ENCODE data around the gene NCMAP. TPM values are rescaled to one million over a fixed set of nuclear protein-coding genes. Genes with fewer than 3 reads are reported as not detected.

The NCMAP gene
- polyA plus RNA-seq, 1 donor from 2014 or later: not detected

DNA sequence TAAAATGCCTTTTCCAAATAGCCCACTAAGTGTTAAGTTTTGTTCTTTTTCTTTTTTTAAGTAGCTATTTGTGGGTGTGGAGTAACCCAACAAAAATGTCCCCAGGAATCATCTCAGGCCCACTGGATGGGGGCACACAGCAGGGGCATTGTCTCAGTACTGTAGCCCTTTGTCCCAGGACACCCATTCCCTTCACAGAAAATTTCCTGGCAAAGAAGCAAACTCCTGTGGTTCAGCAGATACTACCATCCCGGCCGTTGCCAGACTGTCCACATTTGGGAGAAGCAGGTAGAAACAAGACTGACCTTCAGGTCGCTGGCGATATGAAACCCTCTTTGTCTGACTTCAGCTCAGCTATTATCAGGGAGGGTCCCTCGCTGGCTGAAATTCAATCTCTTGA is 63.5 kb downstream of the NCMAP start:
- no peak overlapping the region for H3K27ac ChIP-seq (ENCODE audit: low read length)
- H2AFZ ChIP-seq (ENCODE audit: low read depth, low read length): no peak overlapping the region
- no peaks in the 10 kb centered on the region for H3K79me2 ChIP-seq (replicated peaks; ENCODE audit: insufficient read depth, low read length)
- H4K20me1 ChIP-seq (ENCODE audit: insufficient read depth): no peaks in the 10 kb centered on the region
- H3K9me3 ChIP-seq (ENCODE audit: low read length): no peaks in the 10 kb centered on the region
- no peak overlapping the region for H3K4me2 ChIP-seq (ENCODE audit: low read length)
- H3K27me3 ChIP-seq (ENCODE audit: insufficient read depth, low read depth, low read length): no peaks in the 10 kb centered on the region
- H3K9me2 ChIP-seq (ENCODE audit: insufficient read depth, low read length): no peaks in the 10 kb centered on the region
- H3K36me3 ChIP-seq (ENCODE audit: insufficient read depth, low read length): no peaks in the 10 kb centered on the region
- H3K4me3 ChIP-seq (ENCODE audit: low read length): no peak overlapping the region
- no peak overlapping the region for H3K9ac ChIP-seq (ENCODE audit: low read length)
- TF ChIP-seq TAF1 (IDR thresholded peaks at IDR 0.05; ENCODE audit: low read depth): no peak
- no peak for TF ChIP-seq SMC3 (conservative IDR thresholded peaks at IDR 0.05; ENCODE audit: poor library complexity)
- no peaks in the 10 kb centered on the region for H3F3A ChIP-seq (ENCODE audit: insufficient read depth, low read length, poor library complexity, severe bottlenecking)

GRCh38 chr1:24620678-24621077 is 64.8 kb downstream of the NCMAP start:
- no peaks in the 10 kb centered on the region for H3K9me3 ChIP-seq (ENCODE audit: low read length)
- no peak overlapping the region for H3K27ac ChIP-seq (ENCODE audit: low read length)
- no peaks in the 10 kb centered on the region for H3K79me2 ChIP-seq (replicated peaks; ENCODE audit: insufficient read depth, low read length)
- no peak overlapping the region for H2AFZ ChIP-seq (ENCODE audit: low read depth, low read length)
- H4K20me1 ChIP-seq (ENCODE audit: insufficient read depth): no peaks in the 10 kb centered on the region
- H3F3A ChIP-seq (ENCODE audit: insufficient read depth, low read length, poor library complexity, severe bottlenecking): no peaks in the 10 kb centered on the region
- H3K9me2 ChIP-seq (ENCODE audit: insufficient read depth, low read length): no peaks in the 10 kb centered on the region
- no peaks in the 10 kb centered on the region for H3K36me3 ChIP-seq (ENCODE audit: insufficient read depth, low read length)
- H3K27me3 ChIP-seq (ENCODE audit: insufficient read depth, low read depth, low read length): no peaks in the 10 kb centered on the region
- no peak overlapping the region for H3K9ac ChIP-seq (ENCODE audit: low read length)
- no peak overlapping the region for H3K4me2 ChIP-seq (ENCODE audit: low read length)
- no peak overlapping the region for H3K4me3 ChIP-seq (ENCODE audit: low read length)
- TF ChIP-seq CTCF (IDR thresholded peaks at IDR 0.05; ENCODE audit: poor library complexity, severe bottlenecking): no peak
- TF ChIP-seq SMC3 (conservative IDR thresholded peaks at IDR 0.05; ENCODE audit: poor library complexity): no peak
- no peak for TF ChIP-seq MXI1 (conservative IDR thresholded peaks at IDR 0.05; ENCODE audit: poor library complexity, severe bottlenecking)
- no peak for TF ChIP-seq EZH2 (IDR thresholded peaks at IDR 0.05; ENCODE audit: borderline replicate concordance, insufficient read depth, low read length, poor library complexity, severe bottlenecking)
- TF ChIP-seq TAF1 (IDR thresholded peaks at IDR 0.05; ENCODE audit: low read depth): no peak
- no peak for TF ChIP-seq RAD21 (conservative IDR thresholded peaks at IDR 0.05)
- TF ChIP-seq POLR2AphosphoS5 (IDR thresholded peaks at IDR 0.05): no peak
- no peak for TF ChIP-seq EP300 (conservative IDR thresholded peaks at IDR 0.05; ENCODE audit: poor library complexity, severe bottlenecking)
- TF ChIP-seq REST (IDR thresholded peaks at IDR 0.05; ENCODE audit: borderline replicate concordance): no peak

- H3K36me3 ChIP-seq (ENCODE audit: insufficient read depth, low read length): no peaks in the 10 kb centered on the region
- no peak overlapping the region for H3K4me2 ChIP-seq (ENCODE audit: low read length)
- H3K4me3 ChIP-seq (ENCODE audit: low read length): no peak overlapping the region
- no peaks in the 10 kb centered on the region for H3K9me3 ChIP-seq (ENCODE audit: low read length)
- H2AFZ ChIP-seq (ENCODE audit: low read depth, low read length): no peak overlapping the region
- no peak overlapping the region for H3K27ac ChIP-seq (ENCODE audit: low read length)
- H3K9ac ChIP-seq (ENCODE audit: low read length): no peak overlapping the region
- no peak for TF ChIP-seq EZH2 (IDR thresholded peaks at IDR 0.05; ENCODE audit: borderline replicate concordance, insufficient read depth, low read length, poor library complexity, severe bottlenecking)
- TF ChIP-seq POLR2AphosphoS5 (IDR thresholded peaks at IDR 0.05): no peak
- TF ChIP-seq EP300 (conservative IDR thresholded peaks at IDR 0.05; ENCODE audit: poor library complexity, severe bottlenecking): no peak
- no peak for TF ChIP-seq REST (IDR thresholded peaks at IDR 0.05; ENCODE audit: borderline replicate concordance)
- no peak for TF ChIP-seq CTCF (IDR thresholded peaks at IDR 0.05; ENCODE audit: poor library complexity, severe bottlenecking)
- no peaks in the 10 kb centered on the region for H3K9me2 ChIP-seq (ENCODE audit: insufficient read depth, low read length)
- H3K27me3 ChIP-seq (ENCODE audit: insufficient read depth, low read depth, low read length): no peaks in the 10 kb centered on the region
- H3K79me2 ChIP-seq (replicated peaks; ENCODE audit: insufficient read depth, low read length): no peaks in the 10 kb centered on the region
- H3F3A ChIP-seq (ENCODE audit: insufficient read depth, low read length, poor library complexity, severe bottlenecking): no peaks in the 10 kb centered on the region
- H4K20me1 ChIP-seq (ENCODE audit: insufficient read depth): no peaks in the 10 kb centered on the region
Measured at GRCh38 chr1:24621121-24621520, 65.2 kb downstream of the NCMAP start.
